HCT116 (cell line): ENCODE results near the gene POU2F3. TPM values are rescaled to one million over a fixed set of nuclear protein-coding genes. Genes with fewer than 3 reads are reported as not detected.

Experiments used
- ATAC-seq: fragments of 200-7000 bp; cut with Tn5 transposase; 2 replicates; pipeline ENCODE4 v1.9.1; 2020; ENCODE audit warnings: mild to moderate bottlenecking, moderate library complexity
- BruUV-seq: library from RNA; stranded (reverse); fragments of 400-500 nt; replicated peaks from 2 replicates; lab custom pipeline; 2021; lab: Mats Ljungman, UMichigan
- CTCF ChIA-PET: fragments of 300-600 bp; sonication (Branson Sonifier 250); formaldehyde crosslinking; loops from one replicate; lab custom pipeline; 2021; ENCODE audit warnings: antibody characterized with exemption; lab: Charles Lee
- POLR2A ChIA-PET: fragments of 300-600, 350-600 bp; sonication (Branson Sonifier 250); formaldehyde crosslinking; loops from one replicate; lab custom pipeline; 2021; ENCODE audit warnings: antibody characterized with exemption; lab: Charles Lee
- RAD21 ChIA-PET, 2 experiments: fragments of 300-600 bp; sonication (Branson Sonifier 250); formaldehyde crosslinking; loops; one replicate each; lab custom pipeline; 2023; ENCODE audit warnings: low total read pairs in 2 of 2; ENCODE audit not compliant: uncharacterized antibody in 2 of 2, unreplicated experiment in 2 of 2, low non-redundant PET in 1 of 2; lab: Charles Lee
- DNase-seq: peaks from one replicate; pipeline ENCODE4 v3.0.0-alpha.2; 2010; ENCODE audit warnings: low read depth, low spot score
- H2AFZ ChIP-seq: fragments of 200-600 bp; shearing (Covaris generic), sonication (generic); 2 replicates; pipeline ENCODE4 v1.6.1; 2017; ENCODE audit warnings: low read depth, mixed run types, mixed read lengths, antibody characterized with exemption, low read length; ENCODE audit not compliant: poor library complexity, severe bottlenecking
- H3K27ac ChIP-seq: 2 replicates; pipeline ENCODE4 v1.5.1; 2012; ENCODE audit warnings: low read depth, low read length
- H3K27me3 ChIP-seq: fragments of 200-600 bp; sonication (generic); 2 replicates; pipeline ENCODE4 v1.6.1; 2016; ENCODE audit warnings: mixed run types, low read length, mixed read lengths; ENCODE audit not compliant: insufficient read depth
- H3K36me3 ChIP-seq, 2 experiments: fragments of 200-500 bp in 1 of 2; fragments of 200-600 bp in 1 of 2; sonication (Bioruptor generic) in 1 of 2; sonication (generic) in 1 of 2; 2 replicates each; pipeline versions ENCODE4 v1.5.1 to v1.6.1; 2014 to 2016; ENCODE audit warnings: low read length in 2 of 2, inconsistent platforms in 1 of 2, mixed read lengths in 1 of 2, mixed run types in 1 of 2; ENCODE audit not compliant: insufficient read depth in 2 of 2, control insufficient read depth in 1 of 2
- H3K4me1 ChIP-seq, 2 experiments: fragments of 200-600 bp in 1 of 2; sonication (generic) in 1 of 2; 2 replicates each; pipeline versions ENCODE4 v1.5.1 to v1.6.1; 2012 to 2017; ENCODE audit warnings: low read length in 2 of 2, inconsistent platforms in 1 of 2, mild to moderate bottlenecking in 1 of 2, mixed read lengths in 1 of 2, mixed run types in 1 of 2, moderate library complexity in 1 of 2; ENCODE audit not compliant: insufficient read depth in 2 of 2, control insufficient read depth in 1 of 2
- H3K4me2 ChIP-seq: fragments of 200-600 bp; sonication (generic); 2 replicates; pipeline ENCODE4 v1.6.1; 2017; ENCODE audit warnings: mixed run types, low read length, mixed read lengths
- H3K4me3 ChIP-seq, 2 experiments: fragments of 200-600 bp in 1 of 2; sonication (generic) in 1 of 2; replicated peaks in 1 of 2; 2 replicates each; pipeline ENCODE4 v1.5.1; 2011 to 2016; ENCODE audit warnings: low read length in 2 of 2, control low read depth in 1 of 2, low read depth in 1 of 2, mild to moderate bottlenecking in 1 of 2, mixed read lengths in 1 of 2, mixed run types in 1 of 2
- H3K79me2 ChIP-seq: fragments of 200-600 bp; sonication (generic); 2 replicates; pipeline ENCODE4 v1.6.1; 2017; ENCODE audit warnings: mild to moderate bottlenecking, mixed run types, low read length, moderate library complexity, mixed read lengths; ENCODE audit not compliant: insufficient read depth
- H3K9ac ChIP-seq: fragments of 200-600 bp; sonication (generic); 2 replicates; pipeline ENCODE4 v1.6.1; 2016; ENCODE audit warnings: low read length, mixed read lengths
- H3K9me2 ChIP-seq: fragments of 200-600 bp; sonication (generic), shearing (Covaris generic); 2 replicates; pipeline ENCODE4 v1.6.1; 2017; ENCODE audit warnings: mixed run types, mild to moderate bottlenecking, moderate library complexity; ENCODE audit not compliant: insufficient read depth
- H3K9me3 ChIP-seq, 2 experiments: fragments of 200-500 bp in 1 of 2; fragments of 200-600 bp in 1 of 2; sonication (Bioruptor generic) in 1 of 2; sonication (generic) in 1 of 2; 2 replicates each; pipeline ENCODE4 v1.6.1; 2014 to 2017; ENCODE audit warnings: low read length in 2 of 2, mixed read lengths in 2 of 2, inconsistent platforms in 1 of 2, low read depth in 1 of 2, mild to moderate bottlenecking in 1 of 2, mixed run types in 1 of 2, moderate library complexity in 1 of 2; ENCODE audit not compliant: control insufficient read depth in 1 of 2, insufficient read depth in 1 of 2
- H4K20me1 ChIP-seq: fragments of 200-600 bp; sonication (generic), shearing (Covaris generic); 2 replicates; pipeline ENCODE4 v1.6.1; 2017; ENCODE audit warnings: mixed run types, mild to moderate bottlenecking, moderate library complexity; ENCODE audit not compliant: insufficient read depth
- ATF3 ChIP-seq: IDR thresholded peaks from 2 replicates; pipeline ENCODE4 v1.6.1; 2012
- CTCF ChIP-seq, 3 experiments: fragments of 200-600 bp in 1 of 3; sonication (generic) in 1 of 3; IDR thresholded peaks in 2 of 3; conservative IDR thresholded peaks in 1 of 3; 2 replicates each; pipeline ENCODE4 v1.5.1; 2012 to 2017; ENCODE audit warnings: low read depth in 2 of 3, low read length in 2 of 3, antibody characterized with exemption in 1 of 3, borderline replicate concordance in 1 of 3, control low read depth in 1 of 3, mild to moderate bottlenecking in 1 of 3, mixed read lengths in 1 of 3, mixed run types in 1 of 3, moderate library complexity in 1 of 3; ENCODE audit not compliant: insufficient read depth in 1 of 3
- ELF1 ChIP-seq: IDR thresholded peaks from 2 replicates; pipeline ENCODE4 v1.6.1; 2012; ENCODE audit warnings: low read depth, borderline replicate concordance
- EZH2phosphoT487 ChIP-seq: fragments of 200-600 bp; IDR thresholded peaks from 2 replicates; pipeline ENCODE4 v1.6.1; 2018; ENCODE audit warnings: antibody characterized with exemption, borderline replicate concordance
- JUND ChIP-seq: IDR thresholded peaks from 2 replicates; pipeline ENCODE4 v1.6.1; 2012
- MAX ChIP-seq: IDR thresholded peaks from 2 replicates; pipeline ENCODE4 v1.6.1; 2012
- POLR2A ChIP-seq: IDR thresholded peaks from 2 replicates; pipeline ENCODE4 v1.7.0; 2011; ENCODE audit warnings: borderline replicate concordance; ENCODE audit not compliant: insufficient read depth, insufficient read length; ENCODE audit errors: extremely low read depth
- POLR2AphosphoS5 ChIP-seq: IDR thresholded peaks from 2 replicates; pipeline ENCODE4 v1.6.1; 2011; ENCODE audit warnings: mild to moderate bottlenecking, low read depth, low read length, moderate library complexity
- REST ChIP-seq: IDR thresholded peaks from 2 replicates; pipeline ENCODE4 v1.6.1; 2012; ENCODE audit warnings: low read depth
- SIN3A ChIP-seq: IDR thresholded peaks from 2 replicates; pipeline ENCODE4 v1.6.1; 2012; ENCODE audit warnings: low read depth
- SP1 ChIP-seq: IDR thresholded peaks from 2 replicates; pipeline ENCODE4 v1.6.1; 2012; ENCODE audit warnings: low read depth
- ZFX ChIP-seq: fragments of 450-650 bp; IDR thresholded peaks from 2 replicates; pipeline ENCODE4 v1.6.1; 2017
- intact Hi-C: fragments of 100-400 bp; cut with micrococcal nuclease; formaldehyde crosslinking; loops from 2 replicates; pipeline ENCODE4 v1.10.0; 2022
- total RNA-seq: library from RNA; stranded (reverse); gene quantifications from one replicate; pipeline ENCODE4 v1.2.1, GENCODE V29; 2021; ENCODE audit not compliant: unreplicated experiment

POU2F3 gene
- total RNA-seq, 1 experiment from 2014 or later = 0.15 TPM

- no peak for DNase-seq
- no peak overlapping the region for H3K4me2 ChIP-seq
- no TSS peak for BruUV-seq
- TF ChIP-seq EZH2phosphoT487 (no peak), POLR2AphosphoS5 (no peak)
- RAD21 ChIA-PET = no interaction called here
- no peaks in the 10 kb centered on the region for H3K79me2 ChIP-seq
- H2AFZ ChIP-seq = no peak overlapping the region
- H3K4me3 ChIP-seq = no peak overlapping the region
- no peak overlapping the region for H3K27ac ChIP-seq
- peaks cover 35% of the 10 kb centered on the region; the same call in 1 of the 2 replicates for H3K27me3 ChIP-seq
- no peaks in the 10 kb centered on the region for H3K36me3 ChIP-seq
- no peaks in the 10 kb centered on the region for H3K9me2 ChIP-seq
- ATAC-seq = no peak
- peaks cover 0 to 12% of the 10 kb centered on the region in 2 experiments; a peak in 2 of 4 replicates for H3K4me1 ChIP-seq
- POLR2A ChIA-PET = no interaction called here
- CTCF ChIA-PET = interaction anchor here (1.0 kb wide), 1 partner anchor 735 kb away, joined by 3 read pairs; no protein-coding TSS in a partner anchor
- H3K9ac ChIP-seq = no peak overlapping the region
- intact Hi-C loops = no loop called here
- H3K9me3 ChIP-seq = no peaks in the 10 kb centered on the region
- H4K20me1 ChIP-seq = no peaks in the 10 kb centered on the region
These were observed 28.7 kb downstream of the POU2F3 start for GRCh38 chr11:120268686-120269085.

GRCh38 chr11:120270386-120270785 lies 30.4 kb downstream of the POU2F3 start:
- ChIA-PET POLR2A (interaction anchor here (1.2 kb wide), 1 partner anchor 22 kb away, joined by 3 read pairs; no protein-coding TSS in a partner anchor), RAD21 (no interaction called here), CTCF (no interaction called here)
- Histone ChIP-seq H3K4me3 (no peak overlapping the region), H3K36me3 (no peaks in the 10 kb centered on the region), H3K79me2 (no peaks in the 10 kb centered on the region), H3K4me1 (peaks cover 0 to 12% of the 10 kb centered on the region in 2 experiments; a peak in 2 of 4 replicates), H3K27ac (no peak overlapping the region), H2AFZ (no peak overlapping the region), H3K9ac (no peak overlapping the region), H3K9me3 (no peaks in the 10 kb centered on the region), H4K20me1 (no peaks in the 10 kb centered on the region), H3K4me2 (no peak overlapping the region), H3K9me2 (no peaks in the 10 kb centered on the region), H3K27me3 (peaks cover 28% of the 10 kb centered on the region; the same call in 1 of the 2 replicates)
- ATAC-seq (no peak), DNase-seq (no peak)
- no TSS peak for BruUV-seq
- intact Hi-C loops = no loop called here
- no peak for TF ChIP-seq ZFX
- no peak for TF ChIP-seq ATF3
- no peak for TF ChIP-seq POLR2A
- no peak for TF ChIP-seq MAX
- no peak for TF ChIP-seq ELF1
- no peak for TF ChIP-seq SIN3A
- no peak for TF ChIP-seq JUND
- no peak for TF ChIP-seq REST
- no peak for TF ChIP-seq SP1
- TF ChIP-seq EZH2phosphoT487 = no peak
- no peak for TF ChIP-seq CTCF (IDR thresholded peaks at IDR 0.05 in 2 of 3, conservative IDR thresholded peaks at IDR 0.05 in 1 of 3; ENCODE audit: borderline replicate concordance in 1 of 3, insufficient read depth in 1 of 3, low read depth in 2 of 3, low read length in 2 of 3)
